GM21529 (cell line): Measurements from ENCODE around the gene KIZ.

ENCODE experiments used
- ATAC-seq: cut with Tn5 transposase; IDR thresholded peaks from one replicate; pipeline ENCODE4 v1.9.1; 2021; ENCODE audit not compliant: unreplicated experiment

Gene KIZ

GRCh38 chr20:21125849-21126580 lies at the start of gene KIZ:
KIZ (plus strand) TSS chr20:21126082; CDS start chr20:21126116, 34 bp downstream.
- ATAC-seq, result peak; percentile 97

- no peak for ATAC-seq
Observed at GRCh38 chr20:21077809-21078345, 48.0 kb upstream of the KIZ start.

DNA sequence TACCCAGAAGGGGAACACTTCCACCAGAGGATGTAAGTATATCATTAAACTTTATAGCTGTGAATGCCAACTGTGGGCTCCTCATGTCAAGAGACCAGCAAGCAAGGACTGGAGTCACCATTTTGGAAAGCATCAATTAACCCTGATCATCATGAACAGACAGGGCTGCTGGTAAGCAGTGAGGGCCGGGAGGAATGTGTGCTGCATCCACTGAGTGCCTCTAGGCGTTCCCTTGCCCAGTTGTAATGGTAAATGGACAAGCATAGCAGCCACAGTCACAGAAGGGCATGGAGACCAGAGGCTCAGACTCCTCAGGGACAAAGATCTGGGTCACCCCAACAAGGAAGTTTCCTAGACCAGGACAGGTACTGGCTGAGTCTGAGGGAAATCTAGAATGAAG lies 43.3 kb upstream of the KIZ start:
- ATAC-seq, result no peak

- ATAC-seq, result no peak
Observed at GRCh38 chr20:21083825-21084325, 42.0 kb upstream of the KIZ start.

GRCh38 chr20:21087862-21088540 lies 37.9 kb upstream of the KIZ start:
- no peak for ATAC-seq

- no peak for ATAC-seq
Observed at GRCh38 chr20:21089391-21089790, 36.5 kb upstream of the KIZ start.

DNA sequence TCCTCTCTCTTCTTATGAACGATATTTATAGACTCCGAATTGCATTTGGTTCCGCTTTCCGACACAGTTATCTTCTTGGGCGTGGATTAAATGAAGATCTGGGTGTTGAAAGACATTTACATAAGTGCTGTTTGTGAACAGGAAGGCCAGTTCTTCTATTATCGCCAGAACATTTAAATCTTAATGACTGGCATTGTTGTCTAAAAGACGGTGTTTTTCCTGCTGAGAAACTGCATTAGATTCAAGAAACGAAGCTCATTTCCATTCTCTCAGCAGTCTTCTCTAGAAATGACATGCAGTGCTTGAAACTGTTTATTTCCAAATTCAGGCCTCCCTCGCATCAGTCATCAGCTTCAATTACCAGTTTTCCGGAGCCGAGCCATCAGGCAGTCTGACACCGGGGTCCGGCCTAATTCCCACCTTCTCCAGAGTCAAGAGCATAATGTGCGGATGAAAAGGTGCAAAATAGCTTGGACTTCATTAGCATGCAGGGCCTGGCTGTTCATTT lies 35.7 kb upstream of the KIZ start:
- no peak for ATAC-seq

- no peak for ATAC-seq
Observed at GRCh38 chr20:21090721-21091120, 35.2 kb upstream of the KIZ start.

- ATAC-seq, result no peak
Observed at GRCh38 chr20:21092806-21093205, 33.1 kb upstream of the KIZ start.

GRCh38 chr20:21096321-21097043 lies 29.4 kb upstream of the KIZ start:
- ATAC-seq, result no peak

DNA sequence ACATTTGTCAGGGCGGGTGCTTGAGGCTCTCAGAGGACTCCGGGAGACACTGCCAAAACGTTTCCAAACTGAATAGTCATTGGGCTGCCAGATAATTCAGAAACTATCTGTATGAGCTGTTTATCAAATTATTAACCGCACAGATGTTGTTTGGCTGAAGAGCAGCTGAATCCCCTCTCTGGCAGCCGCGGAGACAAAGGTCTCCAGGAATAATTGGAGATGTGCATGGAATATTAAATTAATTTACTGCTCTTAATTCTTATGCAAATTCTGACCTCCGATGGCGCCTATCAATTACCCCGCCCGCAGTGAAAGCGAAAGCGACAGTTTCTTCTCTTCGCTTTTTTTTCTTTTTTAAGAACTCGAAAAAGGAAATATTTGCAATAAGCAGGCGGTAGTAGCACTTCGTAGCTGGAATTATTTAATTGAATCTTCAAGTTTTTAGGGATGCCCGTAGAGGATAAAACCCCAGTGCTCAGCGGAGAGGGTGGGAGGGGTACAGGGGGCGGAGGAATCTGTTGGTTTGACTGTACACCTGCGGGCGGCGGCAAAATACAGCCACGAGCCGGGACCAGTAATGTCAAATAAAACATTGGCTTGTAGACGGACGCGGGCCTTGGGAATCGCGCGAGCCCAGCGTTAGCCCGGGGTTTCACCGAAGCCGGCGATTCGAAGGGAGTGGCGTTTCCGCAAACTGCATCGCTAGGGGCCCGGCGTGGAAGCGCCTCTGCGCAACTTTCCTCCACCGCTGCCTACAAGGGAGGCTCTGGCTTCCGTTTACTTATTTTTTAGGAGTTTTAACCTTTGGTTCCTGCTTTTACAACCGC lies 25.9 kb upstream of the KIZ start:
- no peak for ATAC-seq

DNA sequence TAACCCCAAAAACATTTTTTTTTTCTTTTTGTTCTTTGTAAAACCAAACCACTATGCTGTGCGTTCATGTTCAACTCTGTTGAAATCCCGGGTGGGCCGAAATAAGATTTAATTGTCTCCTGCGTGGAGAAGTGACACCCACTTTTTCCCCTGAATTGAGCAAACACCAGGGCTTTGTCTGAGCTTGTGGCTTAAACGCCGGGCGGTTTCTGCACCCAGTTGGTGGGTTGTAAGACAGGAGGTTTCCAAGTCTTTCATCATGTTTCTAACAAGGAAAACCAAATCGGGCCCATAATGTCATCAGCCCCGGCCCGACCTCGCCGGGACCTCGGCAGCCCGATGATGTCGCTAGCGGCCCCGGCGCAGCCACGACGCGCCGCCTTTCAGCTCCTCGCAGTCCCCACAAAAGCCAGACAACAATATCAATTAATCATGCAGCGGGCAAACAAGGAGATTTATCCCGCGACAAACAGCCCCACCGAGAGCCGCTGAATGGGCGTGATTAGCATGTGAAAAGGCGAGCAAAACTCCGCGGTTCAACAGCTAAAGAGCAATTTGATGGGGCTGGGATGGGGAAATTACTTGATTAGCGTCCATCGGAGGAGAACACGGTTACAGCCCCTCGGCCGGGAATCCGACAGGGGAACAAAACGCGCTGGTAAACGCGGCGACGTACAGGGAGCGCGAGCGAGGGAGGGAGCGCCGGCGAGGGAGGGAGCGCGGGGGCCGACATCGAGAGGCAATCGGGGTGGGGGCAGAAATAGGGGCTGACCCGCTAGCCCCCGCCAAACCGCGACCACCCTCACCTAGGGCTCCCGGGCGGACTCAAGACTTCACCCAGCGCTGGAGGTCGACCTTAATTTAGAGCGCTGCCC lies 25.1 kb upstream of the KIZ start:
- no peak for ATAC-seq

GRCh38 chr20:21101453-21101931 lies 24.4 kb upstream of the KIZ start:
- no peak for ATAC-seq

GRCh38 chr20:21101932-21102575 lies 23.8 kb upstream of the KIZ start:
- no peak for ATAC-seq

DNA sequence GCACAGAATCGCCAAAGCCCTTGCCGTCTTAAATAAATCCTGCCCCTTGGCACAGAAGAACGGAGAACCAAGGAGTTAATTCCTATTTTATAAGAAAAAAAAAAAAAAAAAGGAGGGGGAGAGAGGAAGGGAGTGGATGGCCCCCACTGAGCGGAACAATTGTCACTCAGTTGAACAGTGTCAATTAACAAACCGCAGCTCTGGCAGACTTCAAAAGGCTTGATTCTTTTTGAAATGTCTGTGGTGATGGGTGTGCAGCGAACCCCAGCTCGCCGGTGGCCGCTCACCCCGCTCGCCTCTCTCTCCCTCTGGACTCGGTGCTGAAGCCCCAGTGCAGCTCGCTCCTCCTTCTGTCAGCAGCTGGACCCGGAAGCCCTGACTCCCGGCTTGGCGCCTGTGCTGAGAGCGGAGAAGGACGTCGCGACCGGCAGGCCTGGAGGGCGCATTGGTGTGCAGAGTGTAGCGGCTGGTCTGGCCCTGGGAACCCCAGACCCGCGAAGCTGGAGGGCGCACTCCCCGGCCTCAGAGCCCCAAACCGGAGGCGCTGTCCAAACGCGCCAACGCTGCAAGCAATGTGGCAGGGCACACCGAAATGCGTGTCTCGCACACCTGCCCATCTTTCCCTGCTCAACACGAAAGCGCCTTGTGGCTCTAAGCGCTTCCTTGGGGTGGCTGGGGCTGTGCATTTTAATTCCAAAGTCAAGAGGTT lies 23.1 kb upstream of the KIZ start:
- peak; percentile 35 for ATAC-seq

DNA sequence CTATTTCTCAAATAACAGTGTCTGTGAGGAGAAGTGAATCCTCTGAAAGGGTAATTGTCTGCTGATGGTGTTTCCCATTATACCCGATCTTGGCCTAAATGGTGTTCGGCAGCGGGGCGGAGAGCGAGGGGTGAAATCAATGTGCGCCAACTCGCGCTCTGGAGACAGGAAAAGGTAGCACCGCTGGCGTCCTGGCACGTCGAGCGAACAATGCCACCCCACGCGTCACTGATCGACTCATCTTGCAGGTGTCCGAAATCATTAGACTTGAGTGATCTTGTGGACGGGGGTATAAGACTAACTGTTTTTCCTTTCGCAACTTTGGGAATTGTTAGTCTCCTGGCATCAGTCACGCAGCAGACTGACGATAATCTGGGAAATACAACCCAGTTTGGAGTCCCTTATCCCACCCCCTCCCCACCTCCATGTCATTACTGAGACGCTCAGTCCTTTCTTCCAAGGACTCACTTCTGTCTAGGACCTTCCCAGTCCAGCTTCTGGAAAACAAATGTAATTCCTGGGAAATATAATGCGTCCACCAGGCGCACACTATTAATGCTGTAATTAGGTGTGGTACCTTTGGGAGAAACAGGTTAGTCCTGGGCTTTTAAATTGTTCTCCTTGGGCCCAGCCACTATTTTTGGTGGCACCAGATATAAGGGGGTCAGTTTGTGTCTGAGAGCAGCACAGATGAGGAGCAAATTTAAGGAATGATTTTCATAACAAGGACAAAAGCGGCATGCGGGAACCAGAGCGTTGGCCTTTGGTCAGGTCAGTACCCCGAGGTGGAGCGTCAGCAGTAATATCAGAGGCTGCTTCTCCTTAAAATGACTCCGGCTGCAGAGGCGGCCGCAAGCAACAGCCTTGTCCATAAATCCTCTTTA lies 22.1 kb upstream of the KIZ start:
- ATAC-seq, result no peak

DNA sequence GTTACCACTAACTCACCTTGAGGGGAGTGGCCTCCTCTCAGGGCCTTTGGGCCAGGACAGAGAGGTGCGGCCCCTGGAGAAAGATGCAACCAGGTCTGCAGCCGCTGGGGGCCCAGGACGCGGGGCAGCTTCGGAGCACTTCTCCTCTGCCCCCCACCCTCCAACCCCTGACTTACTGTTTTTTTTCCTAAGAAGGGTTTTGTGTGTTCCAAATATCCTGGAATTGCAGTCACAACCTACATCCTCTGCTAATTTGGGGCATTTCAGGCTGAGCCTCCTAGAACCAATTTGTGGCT lies 21.5 kb upstream of the KIZ start:
- no peak for ATAC-seq
